HG02759 (cell line): ENCODE measurements around the gene ZNF486.
A peak's percentile ranks its signal among the peaks of the same experiment; 100 is the strongest.
"Not testable (repeated sequence)": the region's sequence is repeated elsewhere in the genome, so short reads cannot be mapped to it uniquely, and the experiment has no call there.

ENCODE experiments used
- ATAC-seq: cut with Tn5 transposase; IDR thresholded peaks from one replicate; pipeline ENCODE4 v1.9.1; 2021; ENCODE audit warnings: mild to moderate bottlenecking, moderate library complexity; ENCODE audit not compliant: unreplicated experiment

Gene ZNF486

GRCh38 chr19:20221605-20222004 is 54.6 kb downstream of the ZNF486 start:
- ATAC-seq: not testable (repeated sequence)

GRCh38 chr19:20233105-20233504 is 66.1 kb downstream of the ZNF486 start:
- ATAC-seq: no peak

GRCh38 chr19:20235156-20235555 is 68.1 kb downstream of the ZNF486 start:
- ATAC-seq: no peak

GRCh38 chr19:20237773-20238623 is 71.0 kb downstream of the ZNF486 start:
- peak; percentile 96 for ATAC-seq

- no peak for ATAC-seq
Measured at GRCh38 chr19:20243629-20244028, 76.6 kb downstream of the ZNF486 start.

- no peak for ATAC-seq
Measured at GRCh38 chr19:20244356-20244755, 77.3 kb downstream of the ZNF486 start.

- no peak for ATAC-seq
Measured at GRCh38 chr19:20245309-20245708, 78.3 kb downstream of the ZNF486 start.

GRCh38 chr19:20247016-20247683 is 80.1 kb downstream of the ZNF486 start:
- no peak for ATAC-seq

- not testable (repeated sequence) for ATAC-seq
Measured at GRCh38 chr19:20248258-20248657, 81.2 kb downstream of the ZNF486 start.
